NT2/D1 (cell line): Measurements from ENCODE around the gene PCSK9.

Source experiments
- SUZ12 ChIP-seq: IDR thresholded peaks from 2 replicates; pipeline ENCODE4 v1.6.1; 2011; ENCODE audit not compliant: insufficient read length, insufficient read depth; ENCODE audit errors: extremely low read depth
- YY1 ChIP-seq: IDR thresholded peaks from 2 replicates; pipeline ENCODE4 v1.6.1; 2011; ENCODE audit not compliant: insufficient read length, insufficient read depth

DNA sequence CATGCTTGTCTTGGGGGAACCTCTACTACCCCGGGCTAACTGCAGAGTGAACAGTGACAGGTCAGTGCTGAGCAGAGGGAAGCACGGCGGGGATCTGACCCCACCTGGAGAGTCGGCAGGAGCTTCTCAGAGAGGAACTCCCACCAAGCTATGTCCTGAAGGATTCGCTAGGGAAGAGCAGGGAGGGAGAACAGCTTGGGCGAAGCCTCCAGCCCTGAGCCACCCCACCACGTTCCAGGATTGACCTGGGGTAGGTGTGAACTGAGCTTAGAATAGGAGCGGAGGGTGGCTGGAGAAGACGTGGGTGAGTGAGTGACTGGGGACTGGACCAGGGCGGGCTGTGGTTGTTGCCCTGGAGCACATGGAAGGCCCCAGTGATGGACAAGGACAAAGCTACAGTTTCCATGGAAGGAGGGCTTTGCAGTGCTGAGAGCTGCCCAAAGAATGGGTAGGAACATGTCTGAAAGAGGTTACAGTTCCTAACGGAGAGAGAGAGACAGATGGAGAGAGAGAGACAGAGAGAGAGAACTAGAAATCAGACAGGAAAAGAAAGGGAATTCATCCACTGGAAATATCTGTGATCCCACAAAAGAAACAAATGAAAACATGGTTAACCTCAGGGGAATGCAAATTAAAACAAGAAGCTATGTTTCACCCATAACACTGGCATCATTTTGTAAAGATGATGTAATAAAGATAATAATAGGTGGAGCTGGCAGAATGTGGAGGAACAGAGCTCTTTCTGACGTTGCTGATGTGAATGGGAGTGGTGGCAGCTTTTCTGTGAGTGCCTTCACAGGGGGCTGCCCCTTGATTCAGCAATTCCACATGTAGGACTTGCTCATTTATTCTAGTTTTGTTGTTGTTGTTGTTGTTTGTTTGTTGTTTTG lies 23.4 kb upstream of the PCSK9 start:
- TF ChIP-seq YY1 (no peak), SUZ12 (no peak)
